Neural cell (in vitro differentiated cells): ENCODE results near the gene HOXB9. TPM values are rescaled to one million over a fixed set of nuclear protein-coding genes. Genes with fewer than 3 reads are reported as not detected.

Experiments
- H2AFZ ChIP-seq: fragments of 200-600, 300-800 bp; sonication (generic), shearing (Covaris generic); 2 replicates; pipeline ENCODE4 v1.6.0; 2014; ENCODE audit warnings: low read depth, mild to moderate bottlenecking, antibody characterized with exemption, low read length, moderate library complexity
- H3F3A ChIP-seq: fragments of 200-600 bp; shearing (Covaris generic); 2 replicates; pipeline ENCODE4 v1.6.1; 2016; ENCODE audit warnings: mild to moderate bottlenecking, moderate library complexity, mixed read lengths, antibody characterized with exemption, low read length; ENCODE audit not compliant: insufficient read depth, poor library complexity, severe bottlenecking
- H3K27ac ChIP-seq: fragments of 200-600, 300-800 bp; sonication (generic), shearing (Covaris generic); 2 replicates; pipeline ENCODE4 v1.5.1; 2014; ENCODE audit warnings: mild to moderate bottlenecking, low read length, moderate library complexity
- H3K27me3 ChIP-seq: fragments of 300-800, 200-600 bp; sonication (generic), shearing (Covaris generic); 2 replicates; pipeline ENCODE4 v1.6.0; 2014; ENCODE audit warnings: mild to moderate bottlenecking, low read depth, low read length, moderate library complexity; ENCODE audit not compliant: insufficient read depth
- H3K36me3 ChIP-seq: fragments of 300-800, 200-600 bp; sonication (generic), shearing (Covaris generic); 2 replicates; pipeline ENCODE4 v1.5.1; 2014; ENCODE audit warnings: mild to moderate bottlenecking, antibody characterized with exemption, low read length, moderate library complexity; ENCODE audit not compliant: insufficient read depth
- H3K4me2 ChIP-seq: fragments of 300-800, 200-600 bp; sonication (generic), shearing (Covaris generic); 2 replicates; pipeline ENCODE4 v1.6.0; 2014; ENCODE audit warnings: mild to moderate bottlenecking, low read length
- H3K4me3 ChIP-seq: fragments of 300-800, 200-600 bp; sonication (generic), shearing (Covaris generic); 2 replicates; pipeline ENCODE4 v1.5.1; 2014; ENCODE audit warnings: mild to moderate bottlenecking, low read length, moderate library complexity
- H3K79me2 ChIP-seq: fragments of 200-600 bp; shearing (Covaris generic); replicated peaks from 2 replicates; pipeline ENCODE4 v1.6.0; 2014; ENCODE audit warnings: mild to moderate bottlenecking, low read length, moderate library complexity; ENCODE audit not compliant: insufficient read depth
- H3K9ac ChIP-seq: fragments of 300-800, 200-600 bp; sonication (generic), shearing (Covaris generic); 2 replicates; pipeline ENCODE4 v1.6.1; 2016; ENCODE audit warnings: mild to moderate bottlenecking, low read length, mixed read lengths
- H3K9me2 ChIP-seq: fragments of 200-600 bp; shearing (Covaris generic); 2 replicates; pipeline ENCODE4 v1.6.1; 2016; ENCODE audit warnings: mild to moderate bottlenecking, low read length, mixed read lengths; ENCODE audit not compliant: insufficient read depth
- H3K9me3 ChIP-seq: fragments of 200-600, 300-800 bp; sonication (generic), shearing (Covaris generic); 2 replicates; pipeline ENCODE4 v1.6.1; 2016; ENCODE audit warnings: mild to moderate bottlenecking, mixed run types, low read length, moderate library complexity, mixed read lengths
- H4K20me1 ChIP-seq: fragments of 200-600 bp; shearing (Covaris generic); 2 replicates; pipeline ENCODE4 v1.6.1; 2016; ENCODE audit warnings: mild to moderate bottlenecking, mixed run types; ENCODE audit not compliant: insufficient read depth
- CTCF ChIP-seq: fragments of 450-650 bp; IDR thresholded peaks from 2 replicates; pipeline ENCODE4 v1.5.1; 2014; ENCODE audit warnings: antibody characterized with exemption, mild to moderate bottlenecking, moderate library complexity; ENCODE audit not compliant: poor library complexity, severe bottlenecking
- EP300 ChIP-seq: fragments of 450-650 bp; conservative IDR thresholded peaks from 2 replicates; pipeline ENCODE4 v1.6.1; 2014; ENCODE audit warnings: antibody characterized with exemption, mild to moderate bottlenecking, moderate library complexity; ENCODE audit not compliant: poor library complexity, severe bottlenecking
- EZH2 ChIP-seq: fragments of 200-600, 300-800 bp; shearing (Covaris generic), sonication (generic); IDR thresholded peaks from 2 replicates; pipeline ENCODE4 v1.6.1; 2014; ENCODE audit warnings: antibody characterized with exemption, low read length, borderline replicate concordance, mild to moderate bottlenecking; ENCODE audit not compliant: insufficient read depth, poor library complexity, severe bottlenecking
- MXI1 ChIP-seq: fragments of 450-650 bp; conservative IDR thresholded peaks from 2 replicates; pipeline ENCODE4 v1.6.1; 2014; ENCODE audit warnings: antibody characterized with exemption, mild to moderate bottlenecking; ENCODE audit not compliant: poor library complexity, severe bottlenecking
- POLR2AphosphoS5 ChIP-seq: IDR thresholded peaks from 2 replicates; pipeline ENCODE4 v1.6.1; 2012
- RAD21 ChIP-seq: fragments of 450-650 bp; conservative IDR thresholded peaks from 2 replicates; pipeline ENCODE4 v1.6.1; 2014; ENCODE audit warnings: antibody characterized with exemption, mild to moderate bottlenecking, moderate library complexity
- REST ChIP-seq: IDR thresholded peaks from 2 replicates; pipeline ENCODE4 v1.6.1; 2012; ENCODE audit warnings: borderline replicate concordance
- SMC3 ChIP-seq: fragments of 450-650 bp; conservative IDR thresholded peaks from 2 replicates; pipeline ENCODE4 v1.6.1; 2014; ENCODE audit warnings: antibody characterized with exemption, mild to moderate bottlenecking, moderate library complexity; ENCODE audit not compliant: poor library complexity
- TAF1 ChIP-seq: IDR thresholded peaks from 2 replicates; pipeline ENCODE4 v1.6.1; 2012; ENCODE audit warnings: low read depth
- polyA plus RNA-seq: library from polyadenylated mRNA; depleted of rRNA; stranded (reverse); fragments of >200 nt; gene quantifications from 2 replicates; pipeline ENCODE4 v1.2.3, GENCODE V29; 2014

Gene HOXB9
- polyA plus RNA-seq, 1 donor from 2014 or later, result not detected

- Histone ChIP-seq H3K27me3 (peaks cover 57% of the 10 kb centered on the region), H3K36me3 (no peaks in the 10 kb centered on the region), H4K20me1 (no peaks in the 10 kb centered on the region), H2AFZ (no peak overlapping the region), H3K79me2 (no peaks in the 10 kb centered on the region), H3K4me3 (no peak overlapping the region), H3K9ac (no peak overlapping the region), H3K9me3 (no peaks in the 10 kb centered on the region), H3F3A (no peaks in the 10 kb centered on the region), H3K9me2 (no peaks in the 10 kb centered on the region), H3K27ac (no peak overlapping the region), H3K4me2 (no peak overlapping the region)
- TF ChIP-seq RAD21 (peak; percentile 89), EZH2 (no peak), CTCF (peak; percentile 91), MXI1 (no peak), POLR2AphosphoS5 (no peak), REST (no peak), TAF1 (no peak), EP300 (no peak), SMC3 (peak; percentile 86)
Observed at GRCh38 chr17:48671697-48672171, 45.6 kb upstream of the HOXB9 start.

GRCh38 chr17:48663134-48663924 is 37.2 kb upstream of the HOXB9 start:
- H3F3A ChIP-seq, result no peaks in the 10 kb centered on the region
- H3K27me3 ChIP-seq, result peaks cover 16% of the 10 kb centered on the region
- no peaks in the 10 kb centered on the region for H3K9me2 ChIP-seq
- no peaks in the 10 kb centered on the region for H3K36me3 ChIP-seq
- H3K79me2 ChIP-seq, result no peaks in the 10 kb centered on the region
- no peak overlapping the region for H3K4me3 ChIP-seq
- no peaks in the 10 kb centered on the region for H3K9me3 ChIP-seq
- no peak overlapping the region for H2AFZ ChIP-seq
- no peak overlapping the region for H3K27ac ChIP-seq
- H3K9ac ChIP-seq, result no peak overlapping the region
- no peak for TF ChIP-seq POLR2AphosphoS5
- no peak for TF ChIP-seq EP300
- TF ChIP-seq MXI1, result no peak
- no peak for TF ChIP-seq REST
- no peak for TF ChIP-seq CTCF
- no peak for TF ChIP-seq RAD21
- no peak for TF ChIP-seq EZH2
- TF ChIP-seq SMC3, result no peak
- TF ChIP-seq TAF1, result no peak
- H4K20me1 ChIP-seq, result no peaks in the 10 kb centered on the region
- no peak overlapping the region for H3K4me2 ChIP-seq
